PC-9 (cell line): ENCODE data around the gene GALNT5. TPM values are rescaled to one million over a fixed set of nuclear protein-coding genes. Genes with fewer than 3 reads are reported as not detected.

ENCODE experiments used
- BruUV-seq: library from RNA; stranded (reverse); fragments of 400-500 nt; replicated peaks from 2 replicates; lab custom pipeline; 2021; lab: Mats Ljungman, UMichigan
- CTCF ChIA-PET: fragments of 300-600 bp; sonication (Branson Sonifier 250); formaldehyde crosslinking; loops from one replicate; lab custom pipeline; 2022; ENCODE audit warnings: antibody characterized with exemption; lab: Charles Lee
- POLR2A ChIA-PET: fragments of 300-600 bp; sonication (Branson Sonifier 250); formaldehyde crosslinking; loops from one replicate; lab custom pipeline; 2022; ENCODE audit warnings: antibody characterized with exemption; ENCODE audit not compliant: unreplicated experiment; lab: Charles Lee
- DNase-seq, 2 experiments: peaks; one replicate each; pipeline versions ENCODE4 v3.0.0 to v3.0.0-alpha.2; 2015 to 2022; ENCODE audit warnings: mixed read lengths in 1 of 2
- H2AFZ ChIP-seq: fragments of 200-600 bp; sonication (generic); 2 replicates; pipeline ENCODE4 v1.8.1; 2017; ENCODE audit warnings: antibody characterized with exemption
- H3F3A ChIP-seq: fragments of 200-600 bp; sonication (generic); 2 replicates; pipeline ENCODE4 v1.8.1; 2017; ENCODE audit warnings: antibody characterized with exemption, mild to moderate bottlenecking, low read depth; ENCODE audit not compliant: insufficient read depth
- H3K27ac ChIP-seq: fragments of 200-600 bp; sonication (generic); 2 replicates; pipeline ENCODE4 v1.6.1; 2016; ENCODE audit warnings: mixed run types
- H3K27me3 ChIP-seq: fragments of 200-600 bp; sonication (generic); 2 replicates; pipeline ENCODE4 v1.6.1; 2016; ENCODE audit warnings: low read depth, mixed run types; ENCODE audit not compliant: insufficient read depth
- H3K36me3 ChIP-seq: fragments of 200-600 bp; sonication (generic); 2 replicates; pipeline ENCODE4 v1.6.1; 2016; ENCODE audit warnings: low read depth, mixed run types
- H3K4me1 ChIP-seq: fragments of 200-600 bp; sonication (generic); replicated peaks from 2 replicates; pipeline ENCODE4 v1.6.1; 2016; ENCODE audit warnings: mixed run types; ENCODE audit not compliant: insufficient read depth
- H3K4me2 ChIP-seq: fragments of 200-600 bp; sonication (generic); 2 replicates; pipeline ENCODE4 v1.6.1; 2017; ENCODE audit warnings: mixed run types
- H3K4me3 ChIP-seq: fragments of 200-600 bp; sonication (generic); 2 replicates; pipeline ENCODE4 v1.6.1; 2016; ENCODE audit warnings: mixed run types
- H3K79me2 ChIP-seq: fragments of 200-600 bp; sonication (generic); 2 replicates; pipeline ENCODE4 v1.6.1; 2017; ENCODE audit warnings: low read depth, mixed run types
- H3K9me2 ChIP-seq: fragments of 200-600 bp; sonication (generic); 2 replicates; pipeline ENCODE4 v1.8.1; 2017; ENCODE audit warnings: mild to moderate bottlenecking; ENCODE audit not compliant: insufficient read depth
- H3K9me3 ChIP-seq: fragments of 200-600 bp; sonication (generic); 2 replicates; pipeline ENCODE4 v1.8.1; 2016; ENCODE audit warnings: low read depth; ENCODE audit not compliant: insufficient read depth
- H4K20me1 ChIP-seq: fragments of 200-600 bp; sonication (generic); 2 replicates; pipeline ENCODE4 v1.8.1; 2017; ENCODE audit not compliant: insufficient read depth
- EZH2 ChIP-seq: fragments of 200-600 bp; sonication (generic); IDR thresholded peaks from 2 replicates; pipeline ENCODE4 v1.8.0; 2017; ENCODE audit warnings: antibody characterized with exemption, low read depth
- intact Hi-C: fragments of 100-400 bp; cut with micrococcal nuclease; formaldehyde crosslinking; loops from one replicate; pipeline ENCODE4 v1.10.0; 2022; ENCODE audit not compliant: unreplicated experiment
- total RNA-seq: library from RNA; stranded (reverse); gene quantifications from 2 replicates; pipeline ENCODE4 v1.2.3, GENCODE V29; 2021
- TF ChIP-seq, protein P1 (sequence below): fragments of 200-600 bp; sonication (generic); conservative IDR thresholded peaks from 2 replicates; pipeline ENCODE4 v1.6.1; 2017; ENCODE audit warnings: mixed run types, antibody characterized with exemption, mild to moderate bottlenecking, moderate library complexity

Gene GALNT5
- total RNA-seq, 1 experiment from 2014 or later, result 1.9 TPM

DNA sequence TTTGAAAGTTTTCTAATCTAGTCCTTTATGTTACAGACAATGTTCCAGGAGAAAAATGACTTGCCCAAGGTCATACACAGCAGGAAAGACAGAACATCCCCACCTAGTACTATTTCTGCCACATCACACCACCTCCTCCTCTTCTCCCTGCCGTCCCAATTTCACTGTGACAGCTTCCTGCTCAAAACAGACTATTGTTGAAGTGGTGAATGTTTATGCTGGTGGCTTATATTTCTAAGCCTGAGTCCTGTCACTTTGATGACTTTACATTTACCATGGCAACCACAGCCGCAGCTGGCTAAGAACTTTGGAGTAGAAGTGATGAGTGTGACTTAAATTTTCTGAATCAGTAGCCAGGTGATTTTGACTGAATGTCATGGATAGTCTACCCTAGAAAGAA lies 10.0 kb downstream of the GALNT5 start:
- no peak overlapping the region for H3K4me2 ChIP-seq
- intact Hi-C loops, result no loop called here
- no peak for DNase-seq
- no peak for TF ChIP-seq EZH2
- TF ChIP-seq, protein P1, sequence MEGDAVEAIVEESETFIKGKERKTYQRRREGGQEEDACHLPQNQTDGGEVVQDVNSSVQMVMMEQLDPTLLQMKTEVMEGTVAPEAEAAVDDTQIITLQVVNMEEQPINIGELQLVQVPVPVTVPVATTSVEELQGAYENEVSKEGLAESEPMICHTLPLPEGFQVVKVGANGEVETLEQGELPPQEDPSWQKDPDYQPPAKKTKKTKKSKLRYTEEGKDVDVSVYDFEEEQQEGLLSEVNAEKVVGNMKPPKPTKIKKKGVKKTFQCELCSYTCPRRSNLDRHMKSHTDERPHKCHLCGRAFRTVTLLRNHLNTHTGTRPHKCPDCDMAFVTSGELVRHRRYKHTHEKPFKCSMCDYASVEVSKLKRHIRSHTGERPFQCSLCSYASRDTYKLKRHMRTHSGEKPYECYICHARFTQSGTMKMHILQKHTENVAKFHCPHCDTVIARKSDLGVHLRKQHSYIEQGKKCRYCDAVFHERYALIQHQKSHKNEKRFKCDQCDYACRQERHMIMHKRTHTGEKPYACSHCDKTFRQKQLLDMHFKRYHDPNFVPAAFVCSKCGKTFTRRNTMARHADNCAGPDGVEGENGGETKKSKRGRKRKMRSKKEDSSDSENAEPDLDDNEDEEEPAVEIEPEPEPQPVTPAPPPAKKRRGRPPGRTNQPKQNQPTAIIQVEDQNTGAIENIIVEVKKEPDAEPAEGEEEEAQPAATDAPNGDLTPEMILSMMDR, result no peak
- no peaks in the 10 kb centered on the region for H3K79me2 ChIP-seq
- no peak overlapping the region for H3K4me3 ChIP-seq
- H3K27ac ChIP-seq, result no peak overlapping the region
- ChIA-PET POLR2A (no interaction called here), CTCF (no interaction called here)
- H2AFZ ChIP-seq, result no peak overlapping the region
- H3K27me3 ChIP-seq, result no peaks in the 10 kb centered on the region
- no peaks in the 10 kb centered on the region for H4K20me1 ChIP-seq
- BruUV-seq, result no TSS peak
- H3K9me3 ChIP-seq, result no peaks in the 10 kb centered on the region
- no peaks in the 10 kb centered on the region for H3K4me1 ChIP-seq
- H3F3A ChIP-seq, result no peaks in the 10 kb centered on the region
- H3K9me2 ChIP-seq, result no peaks in the 10 kb centered on the region
- no peaks in the 10 kb centered on the region for H3K36me3 ChIP-seq

DNA sequence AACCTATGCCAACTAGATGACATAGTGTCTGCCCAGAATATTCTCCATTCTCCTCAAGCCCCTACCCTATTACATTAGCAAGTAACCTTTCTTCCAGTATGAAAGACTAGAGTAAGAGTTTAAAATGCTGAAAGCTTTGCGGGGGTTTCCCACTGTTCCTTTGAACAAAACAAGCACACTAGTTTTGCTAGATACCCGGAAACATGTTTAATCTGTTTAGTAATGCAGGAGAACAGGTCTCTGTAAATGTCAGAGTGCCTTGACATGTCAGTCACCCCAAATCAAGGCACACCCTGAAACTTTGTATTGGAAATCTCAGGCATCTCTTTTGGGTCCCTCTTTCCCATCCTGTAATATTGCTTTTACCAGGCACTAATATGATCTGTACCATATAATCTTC lies 11.6 kb downstream of the GALNT5 start:
- Histone ChIP-seq H3K4me1 (no peaks in the 10 kb centered on the region), H3K27ac (no peak overlapping the region), H3K27me3 (no peaks in the 10 kb centered on the region), H3K79me2 (no peaks in the 10 kb centered on the region), H4K20me1 (no peaks in the 10 kb centered on the region), H3F3A (no peaks in the 10 kb centered on the region), H3K9me3 (no peaks in the 10 kb centered on the region), H2AFZ (no peak overlapping the region), H3K4me3 (no peak overlapping the region), H3K9me2 (no peaks in the 10 kb centered on the region), H3K4me2 (no peak overlapping the region), H3K36me3 (no peaks in the 10 kb centered on the region)
- TF ChIP-seq EZH2, result no peak
- TF ChIP-seq, protein P1, result no peak
- POLR2A ChIA-PET, result no interaction called here
- DNase-seq, result no peak
- BruUV-seq, result no TSS peak
- CTCF ChIA-PET, result no interaction called here
- intact Hi-C loops, result no loop called here

DNA sequence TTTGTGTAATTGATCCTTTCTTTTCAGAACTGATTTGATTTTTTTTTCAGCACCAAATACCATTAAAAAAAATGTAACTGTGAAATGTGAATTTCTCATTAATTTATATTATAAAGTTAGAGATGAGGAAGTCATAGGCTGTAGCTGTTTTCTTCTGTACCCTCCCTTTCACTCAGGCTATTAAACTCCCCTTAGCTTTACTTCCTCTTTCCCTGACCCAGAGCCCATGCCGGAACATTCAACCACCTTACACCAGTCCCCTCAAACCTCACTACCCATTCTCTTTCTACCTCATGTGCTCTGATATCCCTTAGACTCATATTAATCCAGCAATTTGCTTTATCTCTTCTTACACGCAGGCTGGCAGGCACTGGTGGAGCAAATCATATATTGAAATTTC lies 12.4 kb downstream of the GALNT5 start:
- TF ChIP-seq, protein P1, result no peak
- no peak for TF ChIP-seq EZH2
- Histone ChIP-seq H2AFZ (no peak overlapping the region), H3K79me2 (no peaks in the 10 kb centered on the region), H3K27ac (no peak overlapping the region), H3K4me1 (no peaks in the 10 kb centered on the region), H3K9me3 (no peaks in the 10 kb centered on the region), H3K4me2 (no peak overlapping the region), H3K9me2 (no peaks in the 10 kb centered on the region), H3K27me3 (no peaks in the 10 kb centered on the region), H3K4me3 (no peak overlapping the region), H4K20me1 (no peaks in the 10 kb centered on the region), H3K36me3 (no peaks in the 10 kb centered on the region), H3F3A (no peaks in the 10 kb centered on the region)
- ChIA-PET CTCF (no interaction called here), POLR2A (no interaction called here)
- no TSS peak for BruUV-seq
- DNase-seq, result no peak
- intact Hi-C loops, result no loop called here
